Measurements from ENCODE around the gene FLNB. TPM values are rescaled to one million over a fixed set of nuclear protein-coding genes. Genes with fewer than 3 reads are reported as not detected.

FLNB gene
- total RNA-seq, 1 experiment from 2014 or later = 315 TPM

GRCh38 chr3:57959423-57960173 is 48.6 kb upstream of the FLNB start:
- ChIA-PET CTCF (no interaction called here), POLR2A (no interaction called here)
- DNase-seq = no peak
- no peaks in the 10 kb centered on the region for H3K27me3 ChIP-seq (replicated peaks; ENCODE audit: control insufficient read depth, insufficient read depth, low read length)
- Mint-ChIP-seq H3K4me3 (ENCODE audit: unreplicated experiment) (no peak overlapping the region), H3K27me3 (ENCODE audit: insufficient read depth, unreplicated experiment) (no peaks in the 10 kb centered on the region), H3K4me1 (ENCODE audit: low read depth, unreplicated experiment) (peaks cover 31% of the 10 kb centered on the region), H3K36me3 (ENCODE audit: insufficient read depth, unreplicated experiment) (no peaks in the 10 kb centered on the region), H3K9me3 (ENCODE audit: unreplicated experiment) (no peaks in the 10 kb centered on the region), H3K27ac (ENCODE audit: unreplicated experiment) (peak overlapping the region; percentile 79)
- TF ChIP-seq, protein P1, sequence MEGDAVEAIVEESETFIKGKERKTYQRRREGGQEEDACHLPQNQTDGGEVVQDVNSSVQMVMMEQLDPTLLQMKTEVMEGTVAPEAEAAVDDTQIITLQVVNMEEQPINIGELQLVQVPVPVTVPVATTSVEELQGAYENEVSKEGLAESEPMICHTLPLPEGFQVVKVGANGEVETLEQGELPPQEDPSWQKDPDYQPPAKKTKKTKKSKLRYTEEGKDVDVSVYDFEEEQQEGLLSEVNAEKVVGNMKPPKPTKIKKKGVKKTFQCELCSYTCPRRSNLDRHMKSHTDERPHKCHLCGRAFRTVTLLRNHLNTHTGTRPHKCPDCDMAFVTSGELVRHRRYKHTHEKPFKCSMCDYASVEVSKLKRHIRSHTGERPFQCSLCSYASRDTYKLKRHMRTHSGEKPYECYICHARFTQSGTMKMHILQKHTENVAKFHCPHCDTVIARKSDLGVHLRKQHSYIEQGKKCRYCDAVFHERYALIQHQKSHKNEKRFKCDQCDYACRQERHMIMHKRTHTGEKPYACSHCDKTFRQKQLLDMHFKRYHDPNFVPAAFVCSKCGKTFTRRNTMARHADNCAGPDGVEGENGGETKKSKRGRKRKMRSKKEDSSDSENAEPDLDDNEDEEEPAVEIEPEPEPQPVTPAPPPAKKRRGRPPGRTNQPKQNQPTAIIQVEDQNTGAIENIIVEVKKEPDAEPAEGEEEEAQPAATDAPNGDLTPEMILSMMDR (IDR thresholded peaks at IDR 0.05; ENCODE audit: insufficient read depth in 1 of 2, low read depth in 1 of 2, low read length in 1 of 2, severe bottlenecking in 1 of 2, unreplicated experiment in 1 of 2) = no peak
- H3K4me1 ChIP-seq = peaks cover 32% of the 10 kb centered on the region
- H3K36me3 ChIP-seq (ENCODE audit: control insufficient read depth, insufficient read depth, low read length) = no peaks in the 10 kb centered on the region
- peaks cover 5% of the 10 kb centered on the region; the same call in 1 of the 2 replicates for H3K9me3 ChIP-seq
- BruUV-seq (replicated peaks) = no TSS peak
- intact Hi-C loops (cut with micrococcal nuclease; ENCODE audit: unreplicated experiment) = loop anchor here (5.0 kb wide), 2 partner anchors 153 to 208 kb away; no protein-coding TSS in a partner anchor
- no peak overlapping the region for H3K4me3 ChIP-seq (ENCODE audit: low read depth, low read length)

DNA sequence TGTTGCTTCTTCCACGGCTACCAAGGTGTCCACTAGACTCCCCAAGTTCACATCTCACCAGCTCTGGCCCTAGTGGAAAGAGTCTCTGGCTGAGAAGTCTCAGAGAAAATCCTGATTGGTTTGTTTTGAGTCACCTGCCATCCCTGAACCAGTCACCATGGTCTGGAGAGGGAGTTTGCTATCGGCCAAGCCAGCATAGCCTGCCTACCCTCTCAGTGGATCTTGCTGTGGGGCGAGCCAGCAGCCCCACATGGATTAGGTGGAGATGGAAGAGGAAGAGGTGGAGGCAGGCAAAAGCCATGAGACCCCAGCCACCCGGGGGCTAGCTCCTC is 48.1 kb upstream of the FLNB start:
- intact Hi-C loops (cut with micrococcal nuclease; ENCODE audit: unreplicated experiment) = loop anchor here (5.0 kb wide), 2 partner anchors 152 to 207 kb away; no protein-coding TSS in a partner anchor
- H3K4me3 ChIP-seq (ENCODE audit: low read depth, low read length) = no peak overlapping the region
- Mint-ChIP-seq H3K4me1 (ENCODE audit: low read depth, unreplicated experiment) (peaks cover 31% of the 10 kb centered on the region), H3K27ac (ENCODE audit: unreplicated experiment) (no peak overlapping the region), H3K36me3 (ENCODE audit: insufficient read depth, unreplicated experiment) (no peaks in the 10 kb centered on the region), H3K9me3 (ENCODE audit: unreplicated experiment) (no peaks in the 10 kb centered on the region), H3K27me3 (ENCODE audit: insufficient read depth, unreplicated experiment) (no peaks in the 10 kb centered on the region), H3K4me3 (ENCODE audit: unreplicated experiment) (no peak overlapping the region)
- TF ChIP-seq, protein P1 (IDR thresholded peaks at IDR 0.05; ENCODE audit: insufficient read depth in 1 of 2, low read depth in 1 of 2, low read length in 1 of 2, severe bottlenecking in 1 of 2, unreplicated experiment in 1 of 2) = no peak
- H3K36me3 ChIP-seq (ENCODE audit: control insufficient read depth, insufficient read depth, low read length) = no peaks in the 10 kb centered on the region
- peaks cover 5% of the 10 kb centered on the region; the same call in 1 of the 2 replicates for H3K9me3 ChIP-seq
- DNase-seq = no peak
- H3K4me1 ChIP-seq = peaks cover 32% of the 10 kb centered on the region
- ChIA-PET CTCF (no interaction called here), POLR2A (no interaction called here)
- no peaks in the 10 kb centered on the region for H3K27me3 ChIP-seq (replicated peaks; ENCODE audit: control insufficient read depth, insufficient read depth, low read length)
- no TSS peak for BruUV-seq (replicated peaks)

DNA sequence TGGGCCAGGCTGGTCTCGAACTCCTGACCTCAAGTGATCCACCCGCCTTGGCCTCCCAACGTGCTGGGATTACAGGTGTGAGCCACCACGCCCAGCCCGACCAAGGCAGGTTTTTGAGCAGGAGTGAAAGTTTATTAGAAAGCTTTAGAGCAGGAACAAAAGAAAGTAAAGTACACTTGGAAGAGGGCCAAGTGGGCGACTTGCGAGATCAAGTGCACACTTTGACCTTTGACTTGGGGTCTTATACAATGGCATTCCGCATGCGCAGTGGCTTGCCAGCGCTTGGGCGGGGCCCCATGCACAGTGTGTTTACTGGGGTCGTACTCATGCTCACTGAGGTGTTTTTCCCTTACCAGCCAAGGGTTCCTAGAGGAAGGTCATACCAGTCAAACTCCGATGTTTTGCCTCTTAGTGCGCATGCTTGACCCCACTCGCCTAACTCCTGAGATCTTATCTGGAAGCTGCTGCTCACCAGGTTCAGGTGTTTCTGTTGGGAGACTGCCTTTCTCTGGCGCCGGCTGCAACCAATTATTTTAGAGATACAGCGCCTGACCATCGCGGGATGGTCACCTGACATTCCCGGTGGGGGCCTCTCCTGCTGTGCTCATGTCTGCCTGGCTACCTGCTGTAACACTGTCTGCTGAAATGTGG is 46.9 kb upstream of the FLNB start:
- no peak for DNase-seq
- H3K27me3 ChIP-seq (replicated peaks; ENCODE audit: control insufficient read depth, insufficient read depth, low read length) = no peaks in the 10 kb centered on the region
- Mint-ChIP-seq H3K36me3 (ENCODE audit: insufficient read depth, unreplicated experiment) (no peaks in the 10 kb centered on the region), H3K9me3 (ENCODE audit: unreplicated experiment) (no peaks in the 10 kb centered on the region), H3K4me3 (ENCODE audit: unreplicated experiment) (no peak overlapping the region), H3K4me1 (ENCODE audit: low read depth, unreplicated experiment) (peaks cover 31% of the 10 kb centered on the region), H3K27me3 (ENCODE audit: insufficient read depth, unreplicated experiment) (no peaks in the 10 kb centered on the region), H3K27ac (ENCODE audit: unreplicated experiment) (peak overlapping the region; percentile 49)
- no peaks in the 10 kb centered on the region for H3K36me3 ChIP-seq (ENCODE audit: control insufficient read depth, insufficient read depth, low read length)
- H3K4me1 ChIP-seq = peaks cover 32% of the 10 kb centered on the region
- POLR2A ChIA-PET = no interaction called here
- CTCF ChIA-PET = interaction anchor here (0.8 to 1.5 kb wide), 2 partner anchors 10 to 12 kb away, joined by 3 to 11 read pairs; no protein-coding TSS in a partner anchor
- intact Hi-C loops (cut with micrococcal nuclease; ENCODE audit: unreplicated experiment) = loop anchor here (5.0 kb wide), 2 partner anchors 151 to 206 kb away; no protein-coding TSS in a partner anchor
- H3K9me3 ChIP-seq = peaks cover 5% of the 10 kb centered on the region; the same call in 1 of the 2 replicates
- no peak overlapping the region for H3K4me3 ChIP-seq (ENCODE audit: low read depth, low read length)
- TF ChIP-seq, protein P1 (IDR thresholded peaks at IDR 0.05; ENCODE audit: insufficient read depth in 1 of 2, low read depth in 1 of 2, low read length in 1 of 2, severe bottlenecking in 1 of 2, unreplicated experiment in 1 of 2) = no peak
- BruUV-seq (replicated peaks) = no TSS peak

All from Caco-2 (cell line).